IMR-90 (cell line): ENCODE data around the gene BRDT. TPM values are rescaled to one million over a fixed set of nuclear protein-coding genes. Genes with fewer than 3 reads are reported as not detected.

Experiments used
- ATAC-seq: fragments of 200-7000 bp; cut with Tn5 transposase; 2 replicates; pipeline ENCODE4 v1.9.1; 2020; ENCODE audit warnings: low read depth, mild to moderate bottlenecking, moderate library complexity
- BruUV-seq: library from RNA; stranded (reverse); fragments of 400-500 nt; replicated peaks from 2 replicates; lab custom pipeline; 2021; lab: Mats Ljungman, UMichigan
- CTCF ChIA-PET: fragments of 300-600 bp; formaldehyde crosslinking; extraction: SDS; loops from one replicate; lab custom pipeline; 2021; ENCODE audit warnings: antibody characterized with exemption; lab: Yijun Ruan, JAX
- POLR2A ChIA-PET: fragments of 300-600 bp; sonication (Branson Sonifier 250); formaldehyde crosslinking; loops from one replicate; lab custom pipeline; 2022; ENCODE audit warnings: antibody characterized with exemption; ENCODE audit not compliant: unreplicated experiment; lab: Charles Lee
- DNase-seq: peaks from one replicate; pipeline ENCODE4 v3.0.0; 2013
- H2AFZ ChIP-seq: replicated peaks from 2 replicates; pipeline ENCODE3; 2013; ENCODE audit warnings: low read length, mild to moderate bottlenecking; ENCODE audit not compliant: poor library complexity
- H2AK5ac ChIP-seq: 2 replicates; pipeline ENCODE4 v1.6.1; 2013; ENCODE audit warnings: low read depth, low read length, inconsistent platforms
- H2AK9ac ChIP-seq: replicated peaks from 2 replicates; pipeline ENCODE3; 2013; ENCODE audit warnings: mild to moderate bottlenecking, low read depth, low read length, moderate library complexity; ENCODE audit not compliant: poor library complexity
- H2BK120ac ChIP-seq: 2 replicates; pipeline ENCODE4 v1.6.1; 2013; ENCODE audit warnings: low read depth, low read length, inconsistent platforms
- H2BK15ac ChIP-seq: 3 replicates; pipeline ENCODE4 v1.6.1; 2013; ENCODE audit warnings: low read depth, low read length, inconsistent platforms
- H2BK20ac ChIP-seq: 2 replicates; pipeline ENCODE4 v1.6.1; 2013; ENCODE audit warnings: low read depth, mild to moderate bottlenecking, inconsistent platforms, low read length, moderate library complexity
- H2BK5ac ChIP-seq: 2 replicates; pipeline ENCODE4 v1.6.1; 2013; ENCODE audit warnings: mild to moderate bottlenecking, low read depth, low read length, inconsistent platforms; ENCODE audit not compliant: poor library complexity, severe bottlenecking
- H3K14ac ChIP-seq: replicated peaks from 2 replicates; pipeline ENCODE4 v1.6.1; 2013; ENCODE audit warnings: low read depth, low read length, inconsistent platforms
- H3K18ac ChIP-seq: 2 replicates; pipeline ENCODE4 v1.6.1; 2013; ENCODE audit warnings: low read depth, low read length, control low read depth
- H3K23ac ChIP-seq: 2 replicates; pipeline ENCODE4 v1.6.1; 2013; ENCODE audit warnings: low read depth, low read length, inconsistent platforms
- H3K27ac ChIP-seq: 2 replicates; pipeline ENCODE4 v1.5.1; 2013; ENCODE audit warnings: mild to moderate bottlenecking, control low read depth, low read length; ENCODE audit not compliant: insufficient read depth
- H3K27me3 ChIP-seq: 2 replicates; pipeline ENCODE4 v1.6.1; 2013; ENCODE audit warnings: low read length; ENCODE audit not compliant: control insufficient read depth, insufficient read depth
- H3K36me3 ChIP-seq: 2 replicates; pipeline ENCODE4 v1.6.1; 2013; ENCODE audit warnings: low read length, mixed read lengths; ENCODE audit not compliant: control insufficient read depth, insufficient read depth
- H3K4ac ChIP-seq: 2 replicates; pipeline ENCODE4 v1.6.1; 2013; ENCODE audit warnings: low read depth, low read length, inconsistent platforms
- H3K4me1 ChIP-seq: 2 replicates; pipeline ENCODE4 v1.6.1; 2013; ENCODE audit warnings: low read length, mixed read lengths; ENCODE audit not compliant: control insufficient read depth, insufficient read depth
- H3K4me2 ChIP-seq: 2 replicates; pipeline ENCODE4 v1.6.1; 2013; ENCODE audit warnings: low read depth, mild to moderate bottlenecking, control low read depth, low read length, moderate library complexity
- H3K4me3 ChIP-seq: 2 replicates; pipeline ENCODE4 v1.5.1; 2013; ENCODE audit warnings: low read depth, mild to moderate bottlenecking, control low read depth, low read length, moderate library complexity; ENCODE audit not compliant: insufficient read depth
- H3K56ac ChIP-seq: 2 replicates; pipeline ENCODE4 v1.6.1; 2013; ENCODE audit warnings: low read length, inconsistent platforms; ENCODE audit not compliant: insufficient read depth; ENCODE audit errors: extremely low read depth
- H3K79me1 ChIP-seq, 2 experiments: 2 replicates each; pipeline ENCODE4 v1.6.1; 2013; ENCODE audit warnings: low read length in 2 of 2, inconsistent platforms in 1 of 2, low read depth in 1 of 2
- H3K9ac ChIP-seq: 2 replicates; pipeline ENCODE4 v1.6.1; 2013; ENCODE audit warnings: low read depth, low read length, control low read depth
- H3K9me1 ChIP-seq: 2 replicates; pipeline ENCODE4 v1.6.1; 2013; ENCODE audit warnings: low read length, inconsistent platforms; ENCODE audit not compliant: insufficient read depth
- H3K9me3 ChIP-seq: 2 replicates; pipeline ENCODE4 v1.6.1; 2013; ENCODE audit warnings: low read length; ENCODE audit not compliant: control insufficient read depth, insufficient read depth
- H4K20me1 ChIP-seq: 2 replicates; pipeline ENCODE4 v1.6.1; 2013; ENCODE audit warnings: low read length, inconsistent platforms; ENCODE audit not compliant: insufficient read depth
- H4K5ac ChIP-seq: 2 replicates; pipeline ENCODE4 v1.6.1; 2013; ENCODE audit warnings: mild to moderate bottlenecking, low read depth, low read length, control low read depth
- H4K8ac ChIP-seq, 2 experiments: 2 replicates each; pipeline ENCODE4 v1.6.1; 2013; ENCODE audit warnings: low read depth in 2 of 2, low read length in 2 of 2, control low read depth in 1 of 2, inconsistent platforms in 1 of 2
- H4K91ac ChIP-seq: 2 replicates; pipeline ENCODE4 v1.6.1; 2013; ENCODE audit warnings: low read depth, low read length, inconsistent platforms; ENCODE audit not compliant: insufficient read depth
- BHLHE40 ChIP-seq: fragments of 150-350 bp; IDR thresholded peaks from 2 replicates; pipeline ENCODE4 v1.6.1; 2016; ENCODE audit warnings: mild to moderate bottlenecking, low read depth, low read length
- MXI1 ChIP-seq: IDR thresholded peaks from 2 replicates; pipeline ENCODE4 v1.6.1; 2012; ENCODE audit warnings: low read depth, mild to moderate bottlenecking, low read length, moderate library complexity, borderline replicate concordance
- NFE2L2 ChIP-seq: fragments of 150-350 bp; IDR thresholded peaks from 2 replicates; pipeline ENCODE4 v1.6.1; 2016; ENCODE audit warnings: low read depth, mild to moderate bottlenecking, low read length
- POLR2A ChIP-seq: IDR thresholded peaks from 2 replicates; pipeline ENCODE4 v1.6.1; 2012; ENCODE audit warnings: mild to moderate bottlenecking, low read depth, low read length
- RAD21 ChIP-seq: IDR thresholded peaks from 2 replicates; pipeline ENCODE4 v1.6.1; 2012; ENCODE audit warnings: low read length, improper control_type of control experiment
- RCOR1 ChIP-seq: IDR thresholded peaks from 2 replicates; pipeline ENCODE4 v1.6.1; 2012; ENCODE audit warnings: mild to moderate bottlenecking, low read length, improper control_type of control experiment; ENCODE audit not compliant: insufficient replicate concordance
- SMC3 ChIP-seq: fragments of 150-350 bp; IDR thresholded peaks from 2 replicates; pipeline ENCODE4 v1.6.1; 2016; ENCODE audit warnings: low read depth, mild to moderate bottlenecking, antibody characterized with exemption, low read length, moderate library complexity
- dilution Hi-C: fragments of 300-500 bp; cut with HindIII; formaldehyde crosslinking; loops from one replicate; pipeline ENCODE4 v1.14.3; 2018; ENCODE audit warnings: low sequenced_read_pairs; ENCODE audit not compliant: unreplicated experiment
- in situ Hi-C: fragments of 300-500 bp; cut with MboI; formaldehyde crosslinking; loops from 3 replicates; pipeline ENCODE4 v1.14.3; 2019; ENCODE audit warnings: low sequenced_read_pairs, inconsistent platforms, mixed read lengths
- intact Hi-C: fragments of 100-400 bp; cut with micrococcal nuclease; formaldehyde crosslinking; loops from 2 replicates; pipeline ENCODE4 v1.10.0; 2022
- polyA plus RNA-seq, 3 experiments: library from polyadenylated mRNA; depleted of rRNA; stranded (reverse); fragments of >200 nt; gene quantifications; 2 replicates each; pipeline ENCODE4 v1.2.3, GENCODE V29; 2012; ENCODE audit warnings: low replicate concordance in 1 of 3
- total RNA-seq: library from RNA; depleted of rRNA; stranded (reverse); fragments of >200 nt; gene quantifications from 2 replicates; pipeline ENCODE4 v1.2.3, GENCODE V29; 2012
- TF ChIP-seq, protein P1 (sequence below): fragments of 150-350 bp; IDR thresholded peaks from 2 replicates; pipeline ENCODE4 v1.6.1; 2017; ENCODE audit warnings: mild to moderate bottlenecking, antibody characterized with exemption, low read length, low read depth
- TF ChIP-seq, protein P2 (sequence below): conservative IDR thresholded peaks from 2 replicates; pipeline ENCODE4 v1.5.1; 2012; ENCODE audit warnings: mild to moderate bottlenecking, low read depth, low read length, improper control_type of control experiment

The BRDT gene
- total and polyA plus RNA-seq, 2 of the 4 experiments (the other 2 are of a cell fraction) = not detected

DNA sequence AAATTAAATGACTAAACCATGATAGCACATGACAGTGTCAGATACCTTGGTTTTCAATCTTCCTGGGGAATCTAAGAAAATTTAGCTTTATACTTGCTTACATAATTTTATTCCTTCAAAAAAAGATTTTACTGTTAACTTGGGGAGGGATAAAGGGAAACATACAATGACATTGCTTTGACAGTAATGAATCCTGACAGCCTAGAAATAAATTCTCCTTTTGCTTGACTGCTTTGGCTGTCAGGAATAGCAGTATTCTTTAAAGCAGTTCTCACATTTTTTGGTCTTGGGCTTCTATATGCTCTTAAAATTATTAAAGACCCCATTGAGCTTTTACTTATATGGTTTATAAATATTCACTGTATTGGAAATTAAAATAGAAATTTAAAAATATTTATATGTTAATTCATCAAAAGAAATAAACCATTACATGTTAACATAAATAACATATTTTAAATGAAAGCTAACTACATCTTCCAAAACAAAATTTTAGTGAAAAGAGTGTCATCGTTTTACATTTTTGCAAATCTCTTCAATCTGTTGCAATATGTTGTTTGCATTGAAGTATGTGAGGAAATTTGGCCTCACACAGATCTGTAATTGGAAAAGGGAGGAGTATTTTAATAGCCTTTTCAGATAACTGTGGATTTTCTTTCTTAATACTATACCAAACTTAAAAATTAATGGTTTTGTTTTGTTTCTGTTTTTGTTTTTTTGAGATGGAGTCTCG lies 96.7 kb downstream of the BRDT start (continued):
- TF ChIP-seq NFE2L2 = no peak

DNA sequence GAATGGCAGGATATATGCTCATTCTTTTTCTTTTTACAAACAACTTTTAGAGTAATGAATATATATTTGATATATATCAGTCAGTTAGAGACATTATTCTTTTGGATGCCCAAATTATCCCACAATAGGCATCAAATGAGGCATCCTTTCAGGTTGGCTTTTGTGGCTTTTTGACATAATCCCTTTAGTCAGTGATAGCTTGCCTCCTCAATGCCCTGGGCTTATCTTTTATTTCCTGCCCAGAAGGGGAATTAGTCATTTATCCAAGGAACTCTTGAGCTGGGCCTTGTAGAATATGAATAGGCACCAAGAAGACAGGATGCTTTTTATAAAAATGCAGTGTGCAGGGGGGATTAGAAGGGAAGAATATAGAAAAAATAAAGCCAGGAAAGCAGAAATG lies 102.7 kb downstream of the BRDT start:
- Histone ChIP-seq H3K4ac (no peak overlapping the region), H3K14ac (no peak overlapping the region), H3K4me1 (no peaks in the 10 kb centered on the region), H2BK20ac (no peak overlapping the region), H3K23ac (no peak overlapping the region), H2AK5ac (no peak overlapping the region), H2AK9ac (no peak overlapping the region), H4K20me1 (no peaks in the 10 kb centered on the region), H4K8ac (no peak overlapping the region), H3K18ac (no peak overlapping the region), H2AFZ (no peak overlapping the region), H3K9ac (no peak overlapping the region), H3K4me2 (no peak overlapping the region), H3K27me3 (no peaks in the 10 kb centered on the region), H3K56ac (no peak overlapping the region), H4K5ac (no peak overlapping the region), H3K9me1 (no peaks in the 10 kb centered on the region), H3K9me3 (no peaks in the 10 kb centered on the region), H4K91ac (no peak overlapping the region), H3K36me3 (no peaks in the 10 kb centered on the region), H2BK120ac (no peak overlapping the region), H3K4me3 (no peak overlapping the region), H3K27ac (no peak overlapping the region), H2BK15ac (no peak overlapping the region), H3K79me1 (no peaks in the 10 kb centered on the region), H2BK5ac (no peak overlapping the region)
- dilution Hi-C loops (no loop called here), in situ Hi-C loops (no loop called here), intact Hi-C loops (no loop called here)
- ATAC-seq = no peak
- DNase-seq = no peak
- TF ChIP-seq RAD21 (no peak), BHLHE40 (no peak), SMC3 (no peak), RCOR1 (no peak), POLR2A (no peak), MXI1 (no peak)
- TF ChIP-seq, protein P1, sequence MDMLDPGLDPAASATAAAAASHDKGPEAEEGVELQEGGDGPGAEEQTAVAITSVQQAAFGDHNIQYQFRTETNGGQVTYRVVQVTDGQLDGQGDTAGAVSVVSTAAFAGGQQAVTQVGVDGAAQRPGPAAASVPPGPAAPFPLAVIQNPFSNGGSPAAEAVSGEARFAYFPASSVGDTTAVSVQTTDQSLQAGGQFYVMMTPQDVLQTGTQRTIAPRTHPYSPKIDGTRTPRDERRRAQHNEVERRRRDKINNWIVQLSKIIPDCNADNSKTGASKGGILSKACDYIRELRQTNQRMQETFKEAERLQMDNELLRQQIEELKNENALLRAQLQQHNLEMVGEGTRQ = no peak
- TF ChIP-seq, protein P2, sequence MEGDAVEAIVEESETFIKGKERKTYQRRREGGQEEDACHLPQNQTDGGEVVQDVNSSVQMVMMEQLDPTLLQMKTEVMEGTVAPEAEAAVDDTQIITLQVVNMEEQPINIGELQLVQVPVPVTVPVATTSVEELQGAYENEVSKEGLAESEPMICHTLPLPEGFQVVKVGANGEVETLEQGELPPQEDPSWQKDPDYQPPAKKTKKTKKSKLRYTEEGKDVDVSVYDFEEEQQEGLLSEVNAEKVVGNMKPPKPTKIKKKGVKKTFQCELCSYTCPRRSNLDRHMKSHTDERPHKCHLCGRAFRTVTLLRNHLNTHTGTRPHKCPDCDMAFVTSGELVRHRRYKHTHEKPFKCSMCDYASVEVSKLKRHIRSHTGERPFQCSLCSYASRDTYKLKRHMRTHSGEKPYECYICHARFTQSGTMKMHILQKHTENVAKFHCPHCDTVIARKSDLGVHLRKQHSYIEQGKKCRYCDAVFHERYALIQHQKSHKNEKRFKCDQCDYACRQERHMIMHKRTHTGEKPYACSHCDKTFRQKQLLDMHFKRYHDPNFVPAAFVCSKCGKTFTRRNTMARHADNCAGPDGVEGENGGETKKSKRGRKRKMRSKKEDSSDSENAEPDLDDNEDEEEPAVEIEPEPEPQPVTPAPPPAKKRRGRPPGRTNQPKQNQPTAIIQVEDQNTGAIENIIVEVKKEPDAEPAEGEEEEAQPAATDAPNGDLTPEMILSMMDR = no peak
- POLR2A ChIA-PET = no interaction called here
- CTCF ChIA-PET = no interaction called here
- BruUV-seq = no TSS peak
